RWPE2 (cell line): ENCODE data around the gene GGN.

Source experiments
- ATAC-seq: fragments of 200-7000 bp; cut with Tn5 transposase; 3 replicates; pipeline ENCODE4 v1.9.1; 2021; ENCODE audit warnings: low read depth
- DNase-seq: peaks from one replicate; pipeline ENCODE4 v3.0.0-alpha.2; 2020; ENCODE audit warnings: low spot score
- H3K27ac ChIP-seq: fragments of 450-650 bp; 2 replicates; pipeline ENCODE4 v1.5.1; 2017; ENCODE audit warnings: mild to moderate bottlenecking; ENCODE audit not compliant: poor library complexity, severe bottlenecking
- H3K27me3 ChIP-seq: fragments of 250-450 bp; sonication (Bioruptor Pico); 2 replicates; pipeline ENCODE4 v1.5.1; 2021; ENCODE audit warnings: mild to moderate bottlenecking, moderate library complexity; ENCODE audit not compliant: insufficient read depth, poor library complexity, severe bottlenecking
- H3K36me3 ChIP-seq: fragments of 250-450 bp; sonication (Bioruptor Pico); 2 replicates; pipeline ENCODE4 v1.5.1; 2020; ENCODE audit warnings: low read depth, mild to moderate bottlenecking, moderate library complexity
- H3K4me1 ChIP-seq: fragments of 250-450 bp; sonication (Bioruptor Pico); 2 replicates; pipeline ENCODE4 v1.5.1; 2021; ENCODE audit warnings: mild to moderate bottlenecking, moderate library complexity; ENCODE audit not compliant: insufficient read depth, poor library complexity, severe bottlenecking
- H3K4me3 ChIP-seq: fragments of 250-450 bp; sonication (Bioruptor Pico); 2 replicates; pipeline ENCODE4 v1.5.1; 2021; ENCODE audit warnings: mild to moderate bottlenecking, moderate library complexity; ENCODE audit not compliant: severe bottlenecking
- H3K9me3 ChIP-seq: fragments of 250-450 bp; sonication (Bioruptor Pico); 2 replicates; pipeline ENCODE4 v1.5.1; 2021; ENCODE audit warnings: mild to moderate bottlenecking, moderate library complexity; ENCODE audit not compliant: severe bottlenecking
- TF ChIP-seq, protein P1 (sequence below): fragments of 450-650 bp; IDR thresholded peaks from one replicate; pipeline ENCODE4 v1.5.1; 2017; ENCODE audit warnings: mild to moderate bottlenecking, moderate library complexity; ENCODE audit not compliant: poor library complexity, severe bottlenecking

The GGN gene

GRCh38 chr19:38399081-38399480 lies 11.2 kb upstream of the GGN start:
- Histone ChIP-seq H3K9me3 (no peaks in the 10 kb centered on the region), H3K27ac (no peak overlapping the region), H3K27me3 (no peaks in the 10 kb centered on the region), H3K4me1 (no peaks in the 10 kb centered on the region), H3K36me3 (no peaks in the 10 kb centered on the region), H3K4me3 (no peak overlapping the region)
- DNase-seq (no peak), ATAC-seq (no peak)
- TF ChIP-seq, protein P1, sequence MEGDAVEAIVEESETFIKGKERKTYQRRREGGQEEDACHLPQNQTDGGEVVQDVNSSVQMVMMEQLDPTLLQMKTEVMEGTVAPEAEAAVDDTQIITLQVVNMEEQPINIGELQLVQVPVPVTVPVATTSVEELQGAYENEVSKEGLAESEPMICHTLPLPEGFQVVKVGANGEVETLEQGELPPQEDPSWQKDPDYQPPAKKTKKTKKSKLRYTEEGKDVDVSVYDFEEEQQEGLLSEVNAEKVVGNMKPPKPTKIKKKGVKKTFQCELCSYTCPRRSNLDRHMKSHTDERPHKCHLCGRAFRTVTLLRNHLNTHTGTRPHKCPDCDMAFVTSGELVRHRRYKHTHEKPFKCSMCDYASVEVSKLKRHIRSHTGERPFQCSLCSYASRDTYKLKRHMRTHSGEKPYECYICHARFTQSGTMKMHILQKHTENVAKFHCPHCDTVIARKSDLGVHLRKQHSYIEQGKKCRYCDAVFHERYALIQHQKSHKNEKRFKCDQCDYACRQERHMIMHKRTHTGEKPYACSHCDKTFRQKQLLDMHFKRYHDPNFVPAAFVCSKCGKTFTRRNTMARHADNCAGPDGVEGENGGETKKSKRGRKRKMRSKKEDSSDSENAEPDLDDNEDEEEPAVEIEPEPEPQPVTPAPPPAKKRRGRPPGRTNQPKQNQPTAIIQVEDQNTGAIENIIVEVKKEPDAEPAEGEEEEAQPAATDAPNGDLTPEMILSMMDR = no peak

DNA sequence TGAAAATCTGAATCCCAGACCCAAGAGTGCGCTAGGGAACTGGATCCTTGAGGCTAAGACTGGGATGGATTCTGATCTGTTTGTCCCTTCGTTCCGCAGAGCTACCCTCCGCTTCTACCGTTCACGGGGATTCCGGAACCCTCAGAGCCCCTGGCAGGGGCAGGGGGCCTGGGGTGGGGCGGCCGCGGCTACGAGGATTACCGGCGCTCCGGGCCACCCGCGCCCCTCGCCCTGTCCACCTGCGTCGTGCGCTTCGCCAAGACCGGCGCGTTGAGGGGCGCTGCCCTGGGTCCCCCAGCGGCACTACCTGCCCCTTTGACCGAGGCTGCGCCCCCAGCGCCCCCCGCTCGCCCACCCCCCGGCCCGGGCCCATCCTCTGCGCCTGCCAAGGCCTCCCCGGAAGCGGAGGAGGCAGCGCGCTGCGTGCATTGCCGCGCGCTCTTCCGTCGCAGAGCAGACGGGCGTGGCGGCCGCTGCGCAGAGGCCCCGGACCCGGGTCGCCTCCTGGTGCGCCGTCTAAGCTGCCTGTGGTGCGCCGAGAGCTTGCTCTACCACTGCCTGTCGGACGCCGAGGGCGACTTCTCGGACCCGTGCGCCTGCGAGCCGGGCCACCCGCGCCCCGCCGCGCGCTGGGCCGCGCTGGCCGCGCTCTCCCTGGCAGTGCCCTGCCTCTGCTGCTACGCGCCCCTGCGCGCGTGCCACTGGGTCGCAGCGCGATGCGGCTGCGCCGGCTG lies 7.7 kb upstream of the GGN start:
- no peaks in the 10 kb centered on the region for H3K9me3 ChIP-seq
- no peak for DNase-seq
- H3K4me3 ChIP-seq = no peak overlapping the region
- H3K27ac ChIP-seq = no peak overlapping the region
- peaks cover 13% of the 10 kb centered on the region for H3K36me3 ChIP-seq
- no peaks in the 10 kb centered on the region for H3K27me3 ChIP-seq
- TF ChIP-seq, protein P1 = no peak
- H3K4me1 ChIP-seq = no peaks in the 10 kb centered on the region
- ATAC-seq = no peak

DNA sequence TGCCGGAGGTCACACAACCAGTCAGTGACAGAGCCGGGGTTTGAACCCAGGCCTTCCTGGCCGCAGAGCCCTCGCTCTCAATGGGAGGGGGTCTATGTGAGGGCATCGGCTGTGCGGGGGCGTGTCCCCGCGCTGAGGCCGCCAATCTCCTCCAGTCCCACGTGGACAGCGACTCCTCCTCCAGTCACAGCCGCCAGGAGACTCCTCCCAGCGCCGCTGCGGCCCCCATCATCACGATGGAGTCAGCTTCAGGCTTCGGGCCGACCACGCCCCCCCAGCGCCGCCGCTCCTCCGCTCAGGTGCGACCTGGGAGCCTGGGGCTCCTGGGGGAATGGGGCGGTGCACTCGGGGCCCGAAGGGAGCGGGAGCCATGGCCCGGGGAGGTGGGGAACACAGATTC lies 6.7 kb upstream of the GGN start:
- no peaks in the 10 kb centered on the region for H3K27me3 ChIP-seq
- DNase-seq (no peak), ATAC-seq (no peak)
- peaks cover 13% of the 10 kb centered on the region for H3K36me3 ChIP-seq
- no peaks in the 10 kb centered on the region for H3K9me3 ChIP-seq
- no peaks in the 10 kb centered on the region for H3K4me1 ChIP-seq
- no peak overlapping the region for H3K4me3 ChIP-seq
- TF ChIP-seq, protein P1 = no peak
- H3K27ac ChIP-seq = no peak overlapping the region

- no peaks in the 10 kb centered on the region for H3K9me3 ChIP-seq
- peaks cover 13% of the 10 kb centered on the region for H3K36me3 ChIP-seq
- H3K27ac ChIP-seq = no peak overlapping the region
- DNase-seq (no peak), ATAC-seq (no peak)
- H3K4me3 ChIP-seq = no peak overlapping the region
- no peaks in the 10 kb centered on the region for H3K27me3 ChIP-seq
- no peaks in the 10 kb centered on the region for H3K4me1 ChIP-seq
- TF ChIP-seq, protein P1 = no peak
These were observed 5.0 kb upstream of the GGN start for GRCh38 chr19:38392707-38393308.

- TF ChIP-seq, protein P1 = no peak
- DNase-seq = no peak
- no peaks in the 10 kb centered on the region for H3K4me1 ChIP-seq
- no peak overlapping the region for H3K4me3 ChIP-seq
- H3K27ac ChIP-seq = no peak overlapping the region
- H3K27me3 ChIP-seq = no peaks in the 10 kb centered on the region
- ATAC-seq = no peak
- H3K9me3 ChIP-seq = no peaks in the 10 kb centered on the region
- H3K36me3 ChIP-seq = peaks cover 13% of the 10 kb centered on the region
These were observed 4.2 kb upstream of the GGN start for GRCh38 chr19:38391911-38392464.
